HEK293 (cell line): ENCODE data around the gene TCP11.

Experiments
- CTCF ChIA-PET: fragments of 350-600 bp; formaldehyde crosslinking; extraction: SDS; loops from one replicate; lab custom pipeline; 2021; ENCODE audit warnings: antibody characterized with exemption; lab: Yijun Ruan, JAX
- POLR2A ChIA-PET: fragments of 300-600 bp; formaldehyde crosslinking; extraction: SDS; loops from one replicate; lab custom pipeline; 2020; ENCODE audit warnings: antibody characterized with exemption, inconsistent platforms; lab: Yijun Ruan, JAX
- H3K27ac ChIP-seq: fragments of 200-500 bp; sonication (Bioruptor generic); 2 replicates; pipeline ENCODE4 v1.5.1; 2014; ENCODE audit warnings: low read depth, low read length, control low read depth, inconsistent platforms; ENCODE audit errors: extremely low read depth
- H3K36me3 ChIP-seq, 2 experiments: fragments of 200-500 bp in 1 of 2; sonication (Bioruptor generic) in 1 of 2; 1 replicate in 1 of 2; 2 replicates in 1 of 2; pipeline ENCODE4 v1.5.1; 2014 to 2017; ENCODE audit warnings: inconsistent platforms in 2 of 2, low read length in 2 of 2; ENCODE audit not compliant: control insufficient read depth in 2 of 2, insufficient read depth in 1 of 2
- H3K4me1 ChIP-seq: fragments of 200-500 bp; sonication (Bioruptor generic); 2 replicates; pipeline ENCODE4 v1.5.1; 2014; ENCODE audit warnings: mild to moderate bottlenecking, low read length, inconsistent platforms; ENCODE audit not compliant: control insufficient read depth, insufficient read depth
- H3K4me3 ChIP-seq: 2 replicates; pipeline ENCODE4 v1.5.1; 2011; ENCODE audit warnings: low read depth, mild to moderate bottlenecking, control low read depth, low read length, moderate library complexity
- H3K9me3 ChIP-seq: fragments of 200-500 bp; sonication (Bioruptor generic); 2 replicates; pipeline ENCODE4 v1.5.1; 2014; ENCODE audit warnings: low read depth, low read length, inconsistent platforms; ENCODE audit not compliant: control insufficient read depth, insufficient read depth
- MYNN ChIP-seq: fragments of 450-650 bp; formaldehyde crosslinking; IDR thresholded peaks from 2 replicates; pipeline ENCODE4 v1.5.1; 2016; ENCODE audit warnings: missing biosample characterization, missing genetic modification characterization, borderline replicate concordance
- RBAK ChIP-seq: fragments of 450-650 bp; formaldehyde crosslinking; IDR thresholded peaks from 2 replicates; pipeline ENCODE4 v1.5.1; 2016; ENCODE audit warnings: missing biosample characterization, missing genetic modification characterization
- ZFP69B ChIP-seq: fragments of 450-650 bp; formaldehyde crosslinking; IDR thresholded peaks from 2 replicates; pipeline ENCODE4 v1.5.1; 2016; ENCODE audit warnings: missing biosample characterization, missing genetic modification characterization
- ZIC2 ChIP-seq: fragments of 450-650 bp; formaldehyde crosslinking; IDR thresholded peaks from 2 replicates; pipeline ENCODE4 v1.5.1; 2016; ENCODE audit warnings: missing biosample characterization, missing genetic modification characterization
- ZNF266 ChIP-seq: fragments of 450-650 bp; formaldehyde crosslinking; IDR thresholded peaks from 2 replicates; pipeline ENCODE4 v1.5.1; 2016; ENCODE audit warnings: missing biosample characterization, missing genetic modification characterization, low read depth
- ZNF311 ChIP-seq: fragments of 450-650 bp; formaldehyde crosslinking; IDR thresholded peaks from 2 replicates; pipeline ENCODE4 v1.5.1; 2017; ENCODE audit warnings: missing biosample characterization, missing genetic modification characterization, borderline replicate concordance
- ZNF354C ChIP-seq: fragments of 450-650 bp; formaldehyde crosslinking; IDR thresholded peaks from 2 replicates; pipeline ENCODE4 v1.5.1; 2016; ENCODE audit warnings: missing biosample characterization, missing genetic modification characterization, low read depth, borderline replicate concordance
- ZNF404 ChIP-seq: fragments of 450-650 bp; formaldehyde crosslinking; IDR thresholded peaks from 2 replicates; pipeline ENCODE4 v1.5.1; 2017; ENCODE audit warnings: missing biosample characterization, missing genetic modification characterization
- ZNF416 ChIP-seq: fragments of 450-650 bp; formaldehyde crosslinking; IDR thresholded peaks from 2 replicates; pipeline ENCODE4 v1.5.1; 2016; ENCODE audit warnings: missing biosample characterization, missing genetic modification characterization
- ZNF529 ChIP-seq: fragments of 450-650 bp; formaldehyde crosslinking; IDR thresholded peaks from 2 replicates; pipeline ENCODE4 v1.5.1; 2017; ENCODE audit warnings: missing genetic modification characterization, missing biosample characterization; ENCODE audit not compliant: insufficient replicate concordance
- ZNF629 ChIP-seq: fragments of 450-650 bp; formaldehyde crosslinking; IDR thresholded peaks from 2 replicates; pipeline ENCODE4 v1.5.1; 2017; ENCODE audit warnings: missing biosample characterization, missing genetic modification characterization
- ZNF704 ChIP-seq: fragments of 450-650 bp; formaldehyde crosslinking; IDR thresholded peaks from 2 replicates; pipeline ENCODE4 v1.5.1; 2016; ENCODE audit warnings: missing biosample characterization, missing genetic modification characterization
- ZNF768 ChIP-seq: fragments of 450-650 bp; formaldehyde crosslinking; IDR thresholded peaks from 2 replicates; pipeline ENCODE4 v1.5.1; 2018; ENCODE audit warnings: missing biosample characterization, mild to moderate bottlenecking, missing genetic modification characterization
- TF ChIP-seq, protein P1 (sequence below): fragments of 450-650 bp; formaldehyde crosslinking; IDR thresholded peaks from 2 replicates; pipeline ENCODE4 v1.5.1; 2016; ENCODE audit warnings: missing biosample characterization, missing genetic modification characterization
- TF ChIP-seq, protein P2 (sequence below): fragments of 450-650 bp; formaldehyde crosslinking; IDR thresholded peaks from 2 replicates; pipeline ENCODE4 v1.5.1; 2017; ENCODE audit warnings: missing biosample characterization, missing genetic modification characterization
- TF ChIP-seq, protein P3 (sequence below): fragments of 450-650 bp; formaldehyde crosslinking; IDR thresholded peaks from 2 replicates; pipeline ENCODE4 v1.5.0; 2017; ENCODE audit warnings: missing biosample characterization, missing genetic modification characterization, borderline replicate concordance

TCP11 gene

DNA sequence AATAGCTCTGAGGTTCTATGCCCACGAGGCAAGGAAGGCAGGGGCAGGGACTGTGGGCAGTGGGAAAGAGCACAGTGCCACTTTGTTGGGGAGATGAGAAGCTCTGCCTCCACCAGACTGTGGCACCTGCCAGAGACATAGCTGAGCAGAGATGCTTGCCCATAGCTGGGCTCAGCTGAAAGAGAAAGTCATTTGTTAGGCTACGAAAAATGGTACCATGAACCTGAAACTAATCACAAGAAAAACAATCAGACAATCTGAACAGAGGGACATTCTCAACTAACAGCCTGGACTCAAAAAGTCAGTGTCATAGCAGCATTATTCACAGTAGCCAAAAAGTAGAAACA is 32.9 kb upstream of the TCP11 start (continued):
- TF ChIP-seq, protein P1, sequence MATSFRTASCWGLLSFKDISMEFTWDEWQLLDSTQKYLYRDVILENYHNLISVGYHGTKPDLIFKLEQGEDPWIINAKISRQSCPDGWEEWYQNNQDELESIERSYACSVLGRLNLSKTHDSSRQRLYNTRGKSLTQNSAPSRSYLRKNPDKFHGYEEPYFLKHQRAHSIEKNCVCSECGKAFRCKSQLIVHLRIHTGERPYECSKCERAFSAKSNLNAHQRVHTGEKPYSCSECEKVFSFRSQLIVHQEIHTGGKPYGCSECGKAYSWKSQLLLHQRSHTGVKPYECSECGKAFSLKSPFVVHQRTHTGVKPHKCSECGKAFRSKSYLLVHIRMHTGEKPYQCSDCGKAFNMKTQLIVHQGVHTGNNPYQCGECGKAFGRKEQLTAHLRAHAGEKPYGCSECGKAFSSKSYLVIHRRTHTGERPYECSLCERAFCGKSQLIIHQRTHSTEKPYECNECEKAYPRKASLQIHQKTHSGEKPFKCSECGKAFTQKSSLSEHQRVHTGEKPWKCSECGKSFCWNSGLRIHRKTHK, result no peak
- no peak for TF ChIP-seq RBAK
- TF ChIP-seq, protein P2, sequence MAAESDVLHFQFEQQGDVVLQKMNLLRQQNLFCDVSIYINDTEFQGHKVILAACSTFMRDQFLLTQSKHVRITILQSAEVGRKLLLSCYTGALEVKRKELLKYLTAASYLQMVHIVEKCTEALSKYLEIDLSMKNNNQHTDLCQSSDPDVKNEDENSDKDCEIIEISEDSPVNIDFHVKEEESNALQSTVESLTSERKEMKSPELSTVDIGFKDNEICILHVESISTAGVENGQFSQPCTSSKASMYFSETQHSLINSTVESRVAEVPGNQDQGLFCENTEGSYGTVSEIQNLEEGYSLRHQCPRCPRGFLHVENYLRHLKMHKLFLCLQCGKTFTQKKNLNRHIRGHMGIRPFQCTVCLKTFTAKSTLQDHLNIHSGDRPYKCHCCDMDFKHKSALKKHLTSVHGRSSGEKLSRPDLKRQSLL (tag by site-specific recombination), result no peak
- TF ChIP-seq MYNN, result no peak
- no peak for TF ChIP-seq ZNF266 (tag by site-specific recombination)
- no peak for TF ChIP-seq ZNF529 (tag by site-specific recombination)

- peak; percentile 69 for TF ChIP-seq ZIC2 (tag by site-specific recombination)
- TF ChIP-seq, protein P3, sequence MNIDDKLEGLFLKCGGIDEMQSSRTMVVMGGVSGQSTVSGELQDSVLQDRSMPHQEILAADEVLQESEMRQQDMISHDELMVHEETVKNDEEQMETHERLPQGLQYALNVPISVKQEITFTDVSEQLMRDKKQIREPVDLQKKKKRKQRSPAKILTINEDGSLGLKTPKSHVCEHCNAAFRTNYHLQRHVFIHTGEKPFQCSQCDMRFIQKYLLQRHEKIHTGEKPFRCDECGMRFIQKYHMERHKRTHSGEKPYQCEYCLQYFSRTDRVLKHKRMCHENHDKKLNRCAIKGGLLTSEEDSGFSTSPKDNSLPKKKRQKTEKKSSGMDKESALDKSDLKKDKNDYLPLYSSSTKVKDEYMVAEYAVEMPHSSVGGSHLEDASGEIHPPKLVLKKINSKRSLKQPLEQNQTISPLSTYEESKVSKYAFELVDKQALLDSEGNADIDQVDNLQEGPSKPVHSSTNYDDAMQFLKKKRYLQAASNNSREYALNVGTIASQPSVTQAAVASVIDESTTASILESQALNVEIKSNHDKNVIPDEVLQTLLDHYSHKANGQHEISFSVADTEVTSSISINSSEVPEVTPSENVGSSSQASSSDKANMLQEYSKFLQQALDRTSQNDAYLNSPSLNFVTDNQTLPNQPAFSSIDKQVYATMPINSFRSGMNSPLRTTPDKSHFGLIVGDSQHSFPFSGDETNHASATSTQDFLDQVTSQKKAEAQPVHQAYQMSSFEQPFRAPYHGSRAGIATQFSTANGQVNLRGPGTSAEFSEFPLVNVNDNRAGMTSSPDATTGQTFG (tag by site-specific recombination), result no peak
- no peak for TF ChIP-seq ZFP69B (tag by site-specific recombination)
- TF ChIP-seq, protein P2 (tag by site-specific recombination), result no peak
- no peak for TF ChIP-seq ZNF629 (tag by site-specific recombination)
- no peak for TF ChIP-seq ZNF404 (tag by site-specific recombination)
- no peak for TF ChIP-seq ZNF311 (tag by site-specific recombination)
- peak; percentile 27; the same call in 1 of the 2 replicates for TF ChIP-seq ZNF768 (tag by site-specific recombination)
- TF ChIP-seq ZNF704 (tag by site-specific recombination), result no peak
- TF ChIP-seq ZNF354C (tag by site-specific recombination), result no peak
- TF ChIP-seq ZNF416 (tag by site-specific recombination), result no peak
- POLR2A ChIA-PET, result no interaction called here
- no peaks in the 10 kb centered on the region for H3K9me3 ChIP-seq
- no peaks in the 10 kb centered on the region for H3K4me1 ChIP-seq
- no peak overlapping the region for H3K27ac ChIP-seq
- no peak overlapping the region for H3K4me3 ChIP-seq
- no peaks in the 10 kb centered on the region for H3K36me3 ChIP-seq
- CTCF ChIA-PET, result interaction anchor here (0.7 to 2.5 kb wide), 5 partner anchors 16 to 395 kb away, joined by 3 to 18 read pairs (median 5); no protein-coding TSS in a partner anchor
Measured at GRCh38 chr6:35173427-35174087, 32.4 kb upstream of the TCP11 start.
